Endothelial cell of umbilical vein (primary cell): ENCODE results near the gene HSPA12A. TPM values are rescaled to one million over a fixed set of nuclear protein-coding genes. Genes with fewer than 3 reads are reported as not detected.

Experiments
- Bru-seq: library from RNA; stranded (reverse); fragments of 400-500 nt; gene quantifications from one replicate; lab custom pipeline; 2021; lab: Mats Ljungman, UMichigan
- BruChase-seq, 2 experiments: library from RNA; stranded (reverse); fragments of 400-500 nt; gene quantifications; one replicate each; lab custom pipeline; 2021; lab: Mats Ljungman, UMichigan
- BruUV-seq: library from RNA; stranded (reverse); fragments of 400-500 nt; replicated peaks from 2 replicates; lab custom pipeline; 2021; lab: Mats Ljungman, UMichigan
- CTCF ChIA-PET: fragments of 300-600, 350-600 bp; sonication (Branson Sonifier 250); formaldehyde crosslinking; loops from one replicate; lab custom pipeline; 2021; ENCODE audit warnings: antibody characterized with exemption, inconsistent platforms; lab: Charles Lee
- POLR2A ChIA-PET: fragments of 300-600, 350-600 bp; sonication (Branson Sonifier 250); formaldehyde crosslinking; loops from one replicate; lab custom pipeline; 2021; ENCODE audit warnings: antibody characterized with exemption, inconsistent platforms; lab: Charles Lee
- DNase-seq: peaks from one replicate; pipeline ENCODE4 v3.0.0-alpha.2; 2011; ENCODE audit warnings: low read depth, low spot score
- FAIRE-seq: peaks from 2 replicates; lab custom pipeline; 2011; peaks lifted over from hg19 to GRCh38; lab: Jason Lieb, UNC
- H2AFZ ChIP-seq: 2 replicates; pipeline ENCODE4 v1.6.0; 2012; ENCODE audit warnings: low read depth, low read length, control low read depth, inconsistent platforms
- H3K27ac ChIP-seq: 2 replicates; pipeline ENCODE4 v1.5.1; 2011; ENCODE audit warnings: low read depth, mild to moderate bottlenecking, control low read depth, low read length, moderate library complexity; ENCODE audit not compliant: insufficient read depth
- H3K27me3 ChIP-seq, 2 experiments: 2 replicates each; pipeline versions ENCODE4 v1.6.0 to v1.6.1; 2011; ENCODE audit warnings: low read length in 2 of 2, mixed read lengths in 1 of 2; ENCODE audit not compliant: control insufficient read depth in 2 of 2, insufficient read depth in 2 of 2
- H3K36me3 ChIP-seq, 2 experiments: 2 replicates in 1 of 2; 3 replicates in 1 of 2; pipeline ENCODE4 v1.5.1; 2011; ENCODE audit warnings: low read length in 2 of 2, mild to moderate bottlenecking in 1 of 2, moderate library complexity in 1 of 2; ENCODE audit not compliant: control insufficient read depth in 2 of 2, insufficient read depth in 2 of 2; ENCODE audit errors: extremely low read depth in 1 of 2
- H3K4me1 ChIP-seq: 3 replicates; pipeline ENCODE4 v1.5.1; 2011; ENCODE audit warnings: mild to moderate bottlenecking, low read length; ENCODE audit not compliant: control insufficient read depth, insufficient read depth; ENCODE audit errors: extremely low read depth
- H3K4me2 ChIP-seq: 2 replicates; pipeline ENCODE4 v1.6.1; 2011; ENCODE audit warnings: low read length, control low read depth, mixed read lengths; ENCODE audit not compliant: insufficient read depth
- H3K4me3 ChIP-seq, 3 experiments: fragments of 200-600 bp in 1 of 3; sonication (generic), shearing (Covaris generic) in 1 of 3; replicated peaks in 1 of 3; 2 replicates each; pipeline ENCODE4 v1.5.1; 2011 to 2016; ENCODE audit warnings: control low read depth in 3 of 3, low read length in 3 of 3, mild to moderate bottlenecking in 2 of 3, inconsistent platforms in 1 of 3, low read depth in 1 of 3, moderate library complexity in 1 of 3; ENCODE audit not compliant: insufficient read depth in 1 of 3
- H3K79me2 ChIP-seq: 2 replicates; pipeline ENCODE4 v1.6.0; 2012; ENCODE audit warnings: low read length, inconsistent platforms; ENCODE audit not compliant: control insufficient read depth, insufficient read depth
- H3K9ac ChIP-seq: replicated peaks from 2 replicates; pipeline ENCODE3; 2011; ENCODE audit warnings: low read length, control low read depth; ENCODE audit not compliant: insufficient read depth; ENCODE audit errors: extremely low read depth
- H3K9me1 ChIP-seq: replicated peaks from 3 replicates; pipeline ENCODE4 v1.6.0; 2011; ENCODE audit warnings: mild to moderate bottlenecking, low read length; ENCODE audit not compliant: control insufficient read depth, insufficient read depth; ENCODE audit errors: extremely low read depth
- H3K9me3 ChIP-seq: replicated peaks from 2 replicates; pipeline ENCODE4 v1.5.1; 2012; ENCODE audit warnings: low read length, inconsistent platforms; ENCODE audit not compliant: control insufficient read depth, insufficient read depth
- H4K20me1 ChIP-seq: replicated peaks from 2 replicates; pipeline ENCODE3; 2011; ENCODE audit warnings: mild to moderate bottlenecking, low read length; ENCODE audit not compliant: control insufficient read depth, insufficient read depth; ENCODE audit errors: extremely low read depth
- EZH2 ChIP-seq: IDR thresholded peaks from 2 replicates; pipeline ENCODE4 v1.6.1; 2012; ENCODE audit warnings: borderline replicate concordance, low read depth, mild to moderate bottlenecking, moderate library complexity, low read length, inconsistent platforms; ENCODE audit not compliant: severe bottlenecking
- FOS ChIP-seq: IDR thresholded peaks from 2 replicates; pipeline ENCODE4 v1.6.1; 2011; ENCODE audit warnings: mild to moderate bottlenecking, low read length, moderate library complexity, borderline replicate concordance; ENCODE audit not compliant: insufficient read depth
- GATA2 ChIP-seq: IDR thresholded peaks from 2 replicates; pipeline ENCODE4 v1.7.0; 2011; ENCODE audit warnings: low read depth, mild to moderate bottlenecking, moderate library complexity, mixed read lengths, low read length; ENCODE audit not compliant: insufficient read length, insufficient read depth
- JUN ChIP-seq: IDR thresholded peaks from 2 replicates; pipeline ENCODE4 v1.6.1; 2011; ENCODE audit warnings: borderline replicate concordance, low read depth; ENCODE audit not compliant: insufficient read length, insufficient read depth
- MAX ChIP-seq: IDR thresholded peaks from 2 replicates; pipeline ENCODE4 v1.6.1; 2011; ENCODE audit not compliant: insufficient read depth, insufficient read length
- MYC ChIP-seq: IDR thresholded peaks from one replicate; pipeline ENCODE4 v1.6.1; 2011; ENCODE audit warnings: mild to moderate bottlenecking, low read depth, low read length
- POLR2A ChIP-seq: IDR thresholded peaks from 2 replicates; pipeline ENCODE4 v1.6.1; 2012; ENCODE audit warnings: low read depth, mild to moderate bottlenecking, control low read depth, low read length
- POLR2AphosphoS5 ChIP-seq: IDR thresholded peaks from 2 replicates; pipeline ENCODE4 v1.6.1; 2012; ENCODE audit warnings: low read depth, mild to moderate bottlenecking, control low read depth, low read length, moderate library complexity; ENCODE audit not compliant: insufficient read depth
- dilution Hi-C: fragments of 300-500 bp; cut with MboI; formaldehyde crosslinking; loops from one replicate; pipeline ENCODE4 v1.15.0; 2019; ENCODE audit warnings: low sequenced_read_pairs; ENCODE audit not compliant: extremely low pct_ligation_motif_present
- intact Hi-C: fragments of 100-400 bp; cut with micrococcal nuclease; formaldehyde crosslinking; loops from one replicate; pipeline ENCODE4 v1.10.0; 2022
- long read RNA-seq: library from polyadenylated mRNA; stranded (forward); transcript quantifications from one replicate; pipeline ENCODE4 v2.0.0, GENCODE V29; 2021
- polyA minus RNA-seq, 3 experiments: library from RNA; depleted of rRNA, polyadenylated mRNA; stranded (reverse); fragments of >200 nt; gene quantifications; 1 replicate in 1 of 3; 2 replicates in 2 of 3; pipeline ENCODE4 v1.2.3, GENCODE V29; 2011
- polyA plus RNA-seq, 4 experiments: library from polyadenylated mRNA; depleted of rRNA in 3 of 4; stranded (reverse) in 3 of 4; unstranded in 1 of 4; fragments of >200 nt; gene quantifications; 2 replicates each; pipeline versions ENCODE4 v1.2.1 to v1.2.3, GENCODE V29; 2011 to 2012; ENCODE audit warnings: missing spikeins in 1 of 4
- total RNA-seq: library from RNA; stranded (reverse); gene quantifications from 2 replicates; pipeline ENCODE4 v1.2.3, GENCODE V29; 2021
- TF ChIP-seq, protein P1 (sequence below), 2 donors: IDR thresholded peaks; 1 replicate in 1 of 2; 2 replicates in 1 of 2; pipeline ENCODE4 v1.5.1; 2011; ENCODE audit warnings: low read length in 2 of 2, mild to moderate bottlenecking in 2 of 2, moderate library complexity in 2 of 2, control low read depth in 1 of 2, inconsistent platforms in 1 of 2, low read depth in 1 of 2; ENCODE audit not compliant: insufficient read depth in 1 of 2; ENCODE audit errors: extremely low read depth in 1 of 2

The HSPA12A gene, protein sequence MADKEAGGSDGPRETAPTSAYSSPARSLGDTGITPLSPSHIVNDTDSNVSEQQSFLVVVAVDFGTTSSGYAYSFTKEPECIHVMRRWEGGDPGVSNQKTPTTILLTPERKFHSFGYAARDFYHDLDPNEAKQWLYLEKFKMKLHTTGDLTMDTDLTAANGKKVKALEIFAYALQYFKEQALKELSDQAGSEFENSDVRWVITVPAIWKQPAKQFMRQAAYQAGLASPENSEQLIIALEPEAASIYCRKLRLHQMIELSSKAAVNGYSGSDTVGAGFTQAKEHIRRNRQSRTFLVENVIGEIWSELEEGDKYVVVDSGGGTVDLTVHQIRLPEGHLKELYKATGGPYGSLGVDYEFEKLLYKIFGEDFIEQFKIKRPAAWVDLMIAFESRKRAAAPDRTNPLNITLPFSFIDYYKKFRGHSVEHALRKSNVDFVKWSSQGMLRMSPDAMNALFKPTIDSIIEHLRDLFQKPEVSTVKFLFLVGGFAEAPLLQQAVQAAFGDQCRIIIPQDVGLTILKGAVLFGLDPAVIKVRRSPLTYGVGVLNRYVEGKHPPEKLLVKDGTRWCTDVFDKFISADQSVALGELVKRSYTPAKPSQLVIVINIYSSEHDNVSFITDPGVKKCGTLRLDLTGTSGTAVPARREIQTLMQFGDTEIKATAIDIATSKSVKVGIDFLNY
- total RNA-seq (0.22 and 0.30 TPM in 2 replicates), polyA plus RNA-seq (0.24 and 0.29 TPM in 2 replicates), polyA minus RNA-seq (0.36 and 0.46 TPM in 2 replicates), Bru-seq, nascent RNA (percentile 11 among the genes with signal in this experiment), BruChase-seq, experiment 1, labeled RNA remaining after a 6-hour chase (percentile 16 among the genes with signal in this experiment), BruChase-seq, experiment 2, labeled RNA remaining after a 2-hour chase (percentile 15 among the genes with signal in this experiment)
- 0.17 and 0.24 TPM in 2 replicates for polyA plus RNA-seq (2011; cell fraction: cytosol; rRNA removed)
- polyA plus RNA-seq (2011; cell fraction: nucleus; rRNA removed), result 0.71 and 0.81 TPM in 2 replicates
- polyA plus RNA-seq (2012), result 0.19 and 0.61 TPM in 2 replicates
- 0.82 TPM for polyA minus RNA-seq (2011; cell fraction: cytosol; rRNA and poly(A)+ RNA removed)
- 0.43 and 0.48 TPM in 2 replicates for polyA minus RNA-seq (2011; cell fraction: nucleus; rRNA and poly(A)+ RNA removed)
- long read RNA-seq, partial matches to known transcripts, result 0 of 1 reads
- long read RNA-seq, other reads (novel, unspliced or antisense), result 1 of 1 reads

DNA sequence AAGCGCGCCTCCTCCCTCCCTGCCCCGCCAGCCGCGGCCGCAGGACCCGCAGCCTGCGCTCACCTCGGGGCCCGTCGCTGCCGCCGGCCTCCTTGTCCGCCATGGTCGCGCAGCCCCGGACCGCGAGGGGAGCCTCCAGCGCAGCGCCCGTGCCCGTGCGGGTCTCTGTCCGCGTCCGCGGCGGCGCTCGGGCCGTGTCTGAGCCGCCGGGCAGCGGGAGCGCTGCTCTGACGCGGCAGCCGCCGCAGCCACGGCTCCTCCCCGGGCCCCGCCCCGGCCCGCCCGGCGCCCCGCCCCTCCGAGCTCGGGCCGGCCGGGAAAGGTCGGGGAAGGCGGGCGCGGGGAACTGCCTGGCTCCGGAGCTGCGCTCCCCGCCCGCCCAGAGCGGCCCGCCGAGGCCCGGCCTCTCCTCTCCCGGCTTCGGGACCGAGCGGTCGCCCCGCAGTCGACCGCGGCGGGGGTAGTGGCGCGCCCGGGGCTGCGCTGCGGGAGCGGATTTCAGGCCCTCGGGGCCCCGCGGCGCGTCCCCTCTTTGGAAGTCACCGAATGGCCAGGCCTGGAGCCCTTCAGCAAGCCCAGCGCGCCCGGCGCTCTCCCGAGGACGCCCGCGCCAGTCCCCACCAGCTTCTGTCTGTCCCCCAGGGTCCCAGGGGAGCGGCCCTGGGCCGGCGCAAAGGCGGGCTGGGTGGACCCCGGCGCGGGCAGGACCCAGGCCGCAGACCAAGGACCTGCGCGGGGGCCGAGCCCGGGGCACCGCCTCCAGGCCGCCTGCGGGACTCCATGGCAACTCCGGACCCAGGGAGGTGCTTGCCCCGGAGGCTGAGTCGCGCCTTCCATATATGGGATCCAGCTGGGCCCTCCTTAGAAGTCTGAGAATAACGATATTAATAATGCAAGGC is at the start of gene HSPA12A:
TSS of gene HSPA12A (minus strand) at position 200 of the 899 bp plus-strand sequence. CDS start at position 103, 97 bp downstream.
- peaks cover 7% of the 10 kb centered on the region for H3K4me1 ChIP-seq
- H3K9me1 ChIP-seq, result no peaks in the 10 kb centered on the region
- TF ChIP-seq EZH2, result no peak
- no peak for TF ChIP-seq FOS
- no peak for TF ChIP-seq JUN
- no peak for TF ChIP-seq POLR2A
- TF ChIP-seq GATA2, result no peak
- TF ChIP-seq, protein P1, sequence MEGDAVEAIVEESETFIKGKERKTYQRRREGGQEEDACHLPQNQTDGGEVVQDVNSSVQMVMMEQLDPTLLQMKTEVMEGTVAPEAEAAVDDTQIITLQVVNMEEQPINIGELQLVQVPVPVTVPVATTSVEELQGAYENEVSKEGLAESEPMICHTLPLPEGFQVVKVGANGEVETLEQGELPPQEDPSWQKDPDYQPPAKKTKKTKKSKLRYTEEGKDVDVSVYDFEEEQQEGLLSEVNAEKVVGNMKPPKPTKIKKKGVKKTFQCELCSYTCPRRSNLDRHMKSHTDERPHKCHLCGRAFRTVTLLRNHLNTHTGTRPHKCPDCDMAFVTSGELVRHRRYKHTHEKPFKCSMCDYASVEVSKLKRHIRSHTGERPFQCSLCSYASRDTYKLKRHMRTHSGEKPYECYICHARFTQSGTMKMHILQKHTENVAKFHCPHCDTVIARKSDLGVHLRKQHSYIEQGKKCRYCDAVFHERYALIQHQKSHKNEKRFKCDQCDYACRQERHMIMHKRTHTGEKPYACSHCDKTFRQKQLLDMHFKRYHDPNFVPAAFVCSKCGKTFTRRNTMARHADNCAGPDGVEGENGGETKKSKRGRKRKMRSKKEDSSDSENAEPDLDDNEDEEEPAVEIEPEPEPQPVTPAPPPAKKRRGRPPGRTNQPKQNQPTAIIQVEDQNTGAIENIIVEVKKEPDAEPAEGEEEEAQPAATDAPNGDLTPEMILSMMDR (IDR thresholded peaks at IDR 0.05; ENCODE audit: extremely low read depth in 1 of 2, insufficient read depth in 1 of 2, low read depth in 1 of 2, low read length in 2 of 2), result no peak
- TF ChIP-seq MYC, result no peak
- TF ChIP-seq MAX, result no peak
- TF ChIP-seq POLR2AphosphoS5, result no peak
- DNase-seq, result peak; percentile 62
- H3K9me3 ChIP-seq, result no peaks in the 10 kb centered on the region
- BruUV-seq, result no TSS peak
- ChIA-PET CTCF (interaction anchor here (0.6 to 2.3 kb wide), 5 partner anchors 46 to 432 kb away, joined by 4 to 20 read pairs (median 6); no protein-coding TSS in a partner anchor), POLR2A (no interaction called here)
- H3K27ac ChIP-seq, result no peak within 1 kb of the TSS
- peak; percentile 74 for FAIRE-seq
- peak within 1 kb of the TSS; percentile 29 to 34 (median 31) for H3K4me3 ChIP-seq
- H3K36me3 ChIP-seq, result no peaks in the 10 kb centered on the region
- peak within 1 kb of the TSS; percentile 30 for H3K9ac ChIP-seq
- H3K27me3 ChIP-seq, result peaks cover 18 to 21% of the 10 kb centered on the region in 2 experiments
- no peaks in the 10 kb centered on the region for H3K79me2 ChIP-seq
- intact Hi-C loops, result loop anchor here (1.0 to 5.0 kb wide), 3 partner anchors 46 to 432 kb away; no protein-coding TSS in a partner anchor
- dilution Hi-C loops, result no loop called here
- no peaks in the 10 kb centered on the region for H4K20me1 ChIP-seq
- peak within 1 kb of the TSS; percentile 53 for H3K4me2 ChIP-seq
- H2AFZ ChIP-seq, result peak within 1 kb of the TSS; percentile 81
